GM19455 (cell line): ENCODE results near the gene PTCD3.
A peak's percentile ranks its signal among the peaks of the same experiment; 100 is the strongest.

Source experiments
- ATAC-seq: cut with Tn5 transposase; IDR thresholded peaks from one replicate; pipeline ENCODE4 v1.9.1; 2021; ENCODE audit not compliant: unreplicated experiment

The PTCD3 gene

GRCh38 chr2:86081724-86082123, 24.3 kb upstream of the PTCD3 start:
- no peak for ATAC-seq

- no peak for ATAC-seq
Observed at GRCh38 chr2:86082756-86083155, 23.3 kb upstream of the PTCD3 start.

GRCh38 chr2:86087936-86088850, 17.8 kb upstream of the PTCD3 start:
- ATAC-seq: no peak

- no peak for ATAC-seq
Observed at GRCh38 chr2:86094229-86094628, 11.8 kb upstream of the PTCD3 start.

- no peak for ATAC-seq
Observed at GRCh38 chr2:86097114-86097896, 8.7 kb upstream of the PTCD3 start.

GRCh38 chr2:86097913-86098312, 8.1 kb upstream of the PTCD3 start:
- ATAC-seq: no peak

- no peak for ATAC-seq
Observed at GRCh38 chr2:86102157-86102556, 3.9 kb upstream of the PTCD3 start.

GRCh38 chr2:86105252-86105968, 625 bp upstream of the PTCD3 start, which contains the start of gene POLR1A:
Gene POLR1A (minus strand): TSS chr2:86105886. CDS start chr2:86105776, 110 bp downstream.
- ATAC-seq: peak; percentile 77

- no peak for ATAC-seq
Observed at GRCh38 chr2:86107031-86107430, 996 bp downstream of the PTCD3 start.

- ATAC-seq: no peak
Observed at GRCh38 chr2:86118130-86118529, 12.1 kb downstream of the PTCD3 start.

- no peak for ATAC-seq
Observed at GRCh38 chr2:86123328-86123925, 17.4 kb downstream of the PTCD3 start.

GRCh38 chr2:86124683-86125082, 18.6 kb downstream of the PTCD3 start:
- ATAC-seq: no peak

- no peak for ATAC-seq
Observed at GRCh38 chr2:86134709-86135108, 28.7 kb downstream of the PTCD3 start.

GRCh38 chr2:86135653-86136052, 29.6 kb downstream of the PTCD3 start:
- no peak for ATAC-seq

- no peak for ATAC-seq
Observed at GRCh38 chr2:86136141-86136540, 30.1 kb downstream of the PTCD3 start.

GRCh38 chr2:86138736-86139625, 32.9 kb downstream of the PTCD3 start:
- no peak for ATAC-seq

GRCh38 chr2:86139981-86140380, 33.9 kb downstream of the PTCD3 start:
- ATAC-seq: no peak

- no peak for ATAC-seq
Observed at GRCh38 chr2:86140969-86141392, 34.9 kb downstream of the PTCD3 start.

GRCh38 chr2:86142436-86143257, 36.6 kb downstream of the PTCD3 start:
- ATAC-seq: no peak
